ENCODE results near the gene TPK1.

DNA sequence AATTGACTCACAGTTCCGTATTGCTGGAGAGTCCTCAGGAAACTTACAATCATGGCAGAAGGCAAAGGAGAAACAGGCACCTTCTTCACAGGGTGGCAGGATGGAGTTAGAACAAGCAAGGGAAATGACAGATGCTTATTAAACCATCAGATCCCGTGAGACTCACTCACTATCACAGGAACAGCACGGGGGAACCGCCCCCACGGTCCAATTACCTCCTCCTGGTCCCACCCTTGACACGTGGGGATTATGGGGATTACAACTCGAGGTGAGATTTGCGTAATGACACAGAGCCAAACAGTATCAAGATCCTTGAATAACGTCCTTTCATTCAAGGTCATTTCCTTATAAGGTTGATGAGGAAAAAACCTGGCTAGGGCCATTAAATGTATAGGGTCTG is 176.6 kb downstream of the TPK1 start:
- no peak for TF ChIP-seq POLR2A (IDR thresholded peaks at IDR 0.05; ENCODE audit: extremely low read depth, insufficient read length)
- TF ChIP-seq, protein P1, sequence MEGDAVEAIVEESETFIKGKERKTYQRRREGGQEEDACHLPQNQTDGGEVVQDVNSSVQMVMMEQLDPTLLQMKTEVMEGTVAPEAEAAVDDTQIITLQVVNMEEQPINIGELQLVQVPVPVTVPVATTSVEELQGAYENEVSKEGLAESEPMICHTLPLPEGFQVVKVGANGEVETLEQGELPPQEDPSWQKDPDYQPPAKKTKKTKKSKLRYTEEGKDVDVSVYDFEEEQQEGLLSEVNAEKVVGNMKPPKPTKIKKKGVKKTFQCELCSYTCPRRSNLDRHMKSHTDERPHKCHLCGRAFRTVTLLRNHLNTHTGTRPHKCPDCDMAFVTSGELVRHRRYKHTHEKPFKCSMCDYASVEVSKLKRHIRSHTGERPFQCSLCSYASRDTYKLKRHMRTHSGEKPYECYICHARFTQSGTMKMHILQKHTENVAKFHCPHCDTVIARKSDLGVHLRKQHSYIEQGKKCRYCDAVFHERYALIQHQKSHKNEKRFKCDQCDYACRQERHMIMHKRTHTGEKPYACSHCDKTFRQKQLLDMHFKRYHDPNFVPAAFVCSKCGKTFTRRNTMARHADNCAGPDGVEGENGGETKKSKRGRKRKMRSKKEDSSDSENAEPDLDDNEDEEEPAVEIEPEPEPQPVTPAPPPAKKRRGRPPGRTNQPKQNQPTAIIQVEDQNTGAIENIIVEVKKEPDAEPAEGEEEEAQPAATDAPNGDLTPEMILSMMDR (IDR thresholded peaks at IDR 0.05; ENCODE audit: low read depth, low read length), result no peak
- TF ChIP-seq, protein P2, sequence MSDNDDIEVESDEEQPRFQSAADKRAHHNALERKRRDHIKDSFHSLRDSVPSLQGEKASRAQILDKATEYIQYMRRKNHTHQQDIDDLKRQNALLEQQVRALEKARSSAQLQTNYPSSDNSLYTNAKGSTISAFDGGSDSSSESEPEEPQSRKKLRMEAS (IDR thresholded peaks at IDR 0.05; ENCODE audit: low read depth, low read length), result no peak

All from NB4 (cell line).